ENCODE results near the gene CIAO3.

Gene CIAO3

DNA sequence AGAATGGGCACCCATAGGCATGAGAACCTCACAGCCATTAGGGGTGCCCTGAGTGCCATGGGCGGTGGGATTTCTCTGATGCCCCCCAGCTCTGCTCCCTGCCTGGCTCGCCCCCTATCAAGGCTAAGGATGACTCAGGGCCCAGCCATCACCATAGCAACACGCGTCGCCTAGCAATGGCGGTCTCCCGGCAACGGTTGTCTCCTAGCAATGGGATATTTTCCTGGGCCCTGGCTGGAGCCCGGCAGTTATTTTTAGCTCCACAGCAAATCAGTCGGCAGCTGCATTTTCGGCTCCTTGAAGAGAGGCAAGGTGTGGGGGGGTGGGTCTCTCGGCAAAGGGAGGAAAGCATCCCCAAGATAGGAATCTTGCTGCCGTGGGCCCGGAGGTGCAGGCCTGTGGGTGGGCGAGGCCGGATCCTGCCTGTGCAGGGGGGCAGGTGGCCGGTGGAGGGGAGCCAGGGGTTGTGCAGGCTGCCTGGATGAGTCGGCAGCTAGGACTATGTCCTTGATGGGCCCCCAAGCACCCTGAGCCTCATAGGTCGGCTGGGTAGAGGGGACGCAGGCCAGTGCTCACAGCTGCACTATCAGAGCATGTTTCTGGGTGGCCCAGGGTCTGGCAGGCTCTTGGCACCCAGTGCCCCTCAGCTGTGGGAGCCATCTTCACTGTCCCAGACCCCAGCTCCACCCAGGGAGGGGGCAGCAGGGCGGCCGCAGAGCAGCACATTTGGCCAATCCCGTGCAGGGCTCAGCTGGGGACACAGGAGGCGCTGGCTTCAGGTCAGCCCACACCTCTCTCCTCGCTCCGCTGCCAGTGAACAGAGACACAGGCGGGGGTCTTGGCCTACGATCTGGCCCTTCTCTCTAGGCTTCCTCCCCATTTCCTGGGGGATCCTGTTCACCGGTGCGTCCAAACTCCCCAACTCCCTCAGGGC, 31.0 kb downstream of the CIAO3 start:
- DNase-seq (ENCODE audit: low spot score) = no peak

- no peak for DNase-seq (ENCODE audit: low spot score)
Observed at GRCh38 chr16:708959-709358, 31.8 kb downstream of the CIAO3 start.

GRCh38 chr16:708019-708418, 32.8 kb downstream of the CIAO3 start:
- DNase-seq (ENCODE audit: low spot score) = no peak

DNA sequence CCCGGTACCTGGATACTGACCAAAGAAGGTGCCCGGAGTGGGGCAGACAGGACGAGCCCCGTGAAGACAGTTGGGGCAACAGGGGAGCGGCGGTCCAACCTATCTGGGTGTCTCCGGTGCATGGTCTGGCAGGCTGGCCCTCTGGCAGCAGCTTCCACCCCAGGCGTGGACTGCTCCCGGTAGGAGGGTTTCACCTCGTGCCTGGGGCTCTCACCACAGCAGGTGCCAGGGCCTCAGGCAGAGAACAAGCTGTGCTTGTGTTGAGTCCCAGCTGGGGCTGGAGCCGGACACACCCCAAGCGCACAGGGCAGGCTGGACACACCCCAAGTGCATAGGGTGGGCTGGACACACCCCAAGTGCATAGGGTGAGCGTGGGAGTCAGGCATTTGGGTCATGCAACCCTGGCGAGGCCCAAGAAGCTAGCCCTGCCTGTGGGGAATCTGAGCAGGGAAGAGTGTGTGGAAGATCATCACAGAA, 33.7 kb downstream of the CIAO3 start:
- peak; percentile 92 for DNase-seq (ENCODE audit: low spot score)

DNA sequence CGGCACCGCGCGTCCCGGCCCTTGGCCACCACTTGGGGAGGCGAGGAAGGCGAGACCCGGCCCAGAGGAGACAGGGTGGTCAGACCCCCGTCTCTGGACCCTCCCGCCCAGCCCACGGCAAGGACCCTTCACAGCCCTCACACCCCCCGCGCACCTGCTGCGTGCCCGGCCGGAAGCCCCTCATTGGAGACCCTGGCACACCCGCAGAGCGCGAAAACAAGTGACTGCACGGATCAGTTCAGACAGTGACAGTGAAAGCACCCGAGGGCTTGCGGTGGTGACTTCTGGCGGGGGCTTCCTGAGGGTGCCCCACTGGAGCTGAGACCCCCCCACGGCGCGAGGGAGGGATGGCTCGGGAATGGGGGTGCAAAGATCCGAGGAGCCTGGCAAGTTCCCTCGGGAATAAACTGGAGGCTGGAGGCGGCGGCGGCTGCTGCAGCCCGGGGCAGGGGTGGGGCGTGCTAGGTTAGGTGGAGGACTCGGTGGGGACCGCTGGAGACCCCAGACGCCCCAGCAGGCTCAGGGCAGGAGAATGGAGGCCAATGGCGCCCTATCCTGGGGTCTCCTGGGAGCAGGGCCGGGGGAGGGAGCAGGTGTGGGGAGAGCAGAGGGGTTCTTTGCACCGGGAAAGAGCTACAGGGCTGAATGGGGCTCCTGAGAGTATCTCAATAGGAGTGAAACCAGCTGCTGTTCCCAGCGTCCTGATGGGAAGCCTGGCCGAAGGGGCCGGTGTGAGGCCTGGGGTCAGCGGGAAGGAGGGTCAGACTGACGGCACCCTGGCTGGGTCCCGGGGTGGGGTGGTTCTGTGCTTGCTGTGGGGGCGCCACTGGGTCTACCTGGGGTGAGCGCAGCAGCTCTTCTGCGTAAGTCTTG, 34.4 kb downstream of the CIAO3 start:
- no peak for DNase-seq (ENCODE audit: low spot score)

DNA sequence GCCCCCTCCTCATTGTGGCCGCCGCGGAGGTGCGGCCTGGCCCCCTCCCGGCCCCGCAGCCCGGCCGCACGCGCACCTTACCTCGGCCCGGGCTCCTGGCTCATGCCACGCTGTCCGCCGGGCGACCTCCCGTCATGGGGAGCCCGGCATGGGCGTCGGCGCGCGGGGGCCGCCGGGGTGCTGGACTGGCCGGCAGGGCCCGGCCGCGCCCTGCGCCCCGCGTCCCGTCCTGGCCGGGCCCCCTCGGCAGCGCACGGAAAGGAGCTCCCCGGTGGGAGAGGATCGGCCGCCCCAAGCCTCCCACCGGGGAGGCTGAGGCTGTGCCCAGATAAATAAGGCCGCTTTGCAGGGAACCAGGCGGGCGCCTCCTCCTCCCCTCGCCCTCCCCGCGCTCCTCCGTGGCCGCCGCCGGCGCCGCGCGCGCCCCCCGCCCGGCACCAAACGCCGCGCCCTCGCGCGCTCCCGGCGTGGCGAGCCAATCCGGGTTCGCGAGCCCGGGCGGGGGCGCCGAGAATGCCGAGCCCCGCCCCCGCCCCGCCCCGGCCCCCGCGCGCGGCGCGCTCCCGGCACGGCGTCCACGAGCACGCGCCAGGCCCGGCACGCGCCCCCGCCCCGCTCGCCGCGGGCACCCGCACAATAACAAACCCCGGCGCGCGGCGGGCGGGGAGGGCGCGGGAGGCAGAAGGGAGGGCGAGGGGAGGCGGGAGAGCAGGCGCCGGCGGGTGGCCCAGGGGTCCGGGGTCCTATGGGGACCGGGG, 35.2 kb downstream of the CIAO3 start, which contains the start of gene FBXL16:
Gene FBXL16 (minus strand): TSS at position 371 of the 758 bp plus-strand sequence. CDS start 8,396 bp downstream, outside the sequence.
- no peak for DNase-seq (ENCODE audit: low spot score)

DNA sequence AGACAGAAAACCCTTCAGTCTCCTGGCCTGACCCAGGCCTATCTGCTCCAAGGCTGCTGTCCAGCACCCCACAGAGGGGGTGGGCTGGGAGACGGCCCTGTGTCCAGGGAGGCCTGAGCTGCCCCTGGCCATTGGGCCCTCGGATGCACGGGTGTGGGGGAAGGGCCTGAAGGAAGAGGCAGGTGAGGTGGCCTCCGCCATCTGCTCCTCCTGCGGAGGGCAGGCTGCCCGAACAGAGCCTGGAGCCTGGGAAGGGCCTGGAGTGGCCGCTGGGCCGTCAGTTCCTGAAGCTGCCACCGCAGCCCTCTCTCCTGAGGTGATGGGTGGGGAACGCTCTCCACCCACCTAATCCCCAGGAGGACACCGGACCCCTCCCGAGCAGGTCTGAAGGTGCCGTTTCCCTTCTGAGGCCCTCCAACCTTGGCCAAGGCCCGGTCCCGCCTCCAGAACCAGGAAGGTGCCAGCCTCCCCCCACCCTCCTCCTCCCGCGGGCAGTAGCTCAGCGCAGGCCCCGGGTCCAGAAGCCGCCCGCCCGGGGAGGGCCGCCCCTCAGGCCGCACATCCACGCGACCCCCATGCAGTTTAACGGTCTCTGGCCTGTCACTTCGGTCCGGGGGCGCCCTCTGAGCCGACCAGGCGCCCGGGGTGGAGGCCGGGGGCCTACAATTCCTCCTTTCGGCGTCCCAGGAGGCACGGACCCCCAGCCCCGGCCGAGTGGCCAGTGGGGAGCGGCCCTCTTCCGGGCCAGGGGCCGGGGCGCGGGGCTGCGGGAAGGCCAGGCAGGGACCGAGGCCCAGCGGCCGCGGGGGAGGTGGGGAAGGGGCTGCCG, 36.0 kb downstream of the CIAO3 start:
- DNase-seq (ENCODE audit: low spot score) = no peak

GRCh38 chr16:704047-704446, 36.8 kb downstream of the CIAO3 start:
- DNase-seq (ENCODE audit: low spot score) = no peak

DNA sequence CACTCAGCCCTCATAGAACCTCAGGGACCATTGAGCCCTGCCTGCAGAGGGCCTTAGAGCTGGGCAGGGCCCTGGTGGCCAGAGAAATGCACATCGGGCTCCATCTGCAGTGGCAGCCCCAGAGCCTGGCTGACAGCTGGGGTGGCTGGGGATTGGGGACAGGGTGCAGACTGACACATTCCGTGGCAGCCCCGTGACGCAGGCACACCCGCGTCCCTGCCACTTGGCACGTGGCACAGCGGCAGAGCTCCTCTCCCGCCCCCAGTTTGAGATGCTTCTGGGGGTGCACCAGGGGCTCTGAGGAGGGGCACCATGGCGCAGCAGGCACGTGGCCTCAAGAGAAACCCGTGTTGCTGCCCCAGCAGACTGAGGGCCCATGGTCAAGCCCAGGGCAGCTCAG, 37.4 kb downstream of the CIAO3 start:
- no peak for DNase-seq (ENCODE audit: low spot score)

GRCh38 chr16:702341-702740, 38.5 kb downstream of the CIAO3 start:
- no peak for DNase-seq (ENCODE audit: low spot score)

- no peak for DNase-seq (ENCODE audit: low spot score)
Observed at GRCh38 chr16:700684-701584, 39.9 kb downstream of the CIAO3 start.

GRCh38 chr16:698911-699671, 41.7 kb downstream of the CIAO3 start:
- no peak for DNase-seq (ENCODE audit: low spot score)

GRCh38 chr16:695355-696089, 45.3 kb downstream of the CIAO3 start:
- peak; percentile 90 for DNase-seq (ENCODE audit: low spot score)

GRCh38 chr16:694863-695354, 45.9 kb downstream of the CIAO3 start:
- DNase-seq (ENCODE audit: low spot score) = no peak

DNA sequence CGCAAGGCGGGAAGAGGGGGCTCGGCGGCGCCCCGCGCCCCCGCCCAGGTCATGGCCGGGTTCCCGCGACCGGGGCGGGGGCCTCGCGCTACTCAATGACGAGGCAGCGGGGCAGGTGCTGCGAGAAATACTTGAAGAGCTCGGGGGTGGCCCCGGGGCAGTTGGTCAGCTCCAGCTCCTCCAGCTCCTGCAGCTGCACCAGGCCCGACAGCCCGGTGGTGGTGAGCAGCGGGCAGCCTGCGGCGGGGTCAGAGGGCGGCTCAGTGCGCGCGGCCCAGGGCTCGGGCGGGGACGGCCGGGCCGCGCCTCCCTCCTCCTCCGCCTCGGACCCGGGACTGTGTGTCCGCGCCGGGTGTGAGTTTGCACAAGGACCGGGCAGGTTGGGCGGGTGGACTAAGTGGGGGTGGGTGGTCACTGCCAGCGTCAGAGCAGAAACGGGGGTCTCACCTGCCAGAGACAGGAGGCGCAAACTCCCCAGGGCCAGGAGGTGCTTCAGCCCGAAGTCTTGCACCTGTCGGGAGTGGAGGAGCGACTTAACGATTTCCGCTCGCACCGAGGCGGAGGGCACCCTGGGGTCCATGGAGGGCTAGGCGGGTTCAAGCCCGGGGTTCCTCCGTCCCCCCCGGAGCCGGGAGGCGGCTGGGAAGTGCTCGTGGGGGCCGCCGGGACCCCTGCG, 46.5 kb downstream of the CIAO3 start:
- DNase-seq (ENCODE audit: low spot score) = no peak

GRCh38 chr16:693766-694165, 47.0 kb downstream of the CIAO3 start:
- DNase-seq (ENCODE audit: low spot score) = no peak

DNA sequence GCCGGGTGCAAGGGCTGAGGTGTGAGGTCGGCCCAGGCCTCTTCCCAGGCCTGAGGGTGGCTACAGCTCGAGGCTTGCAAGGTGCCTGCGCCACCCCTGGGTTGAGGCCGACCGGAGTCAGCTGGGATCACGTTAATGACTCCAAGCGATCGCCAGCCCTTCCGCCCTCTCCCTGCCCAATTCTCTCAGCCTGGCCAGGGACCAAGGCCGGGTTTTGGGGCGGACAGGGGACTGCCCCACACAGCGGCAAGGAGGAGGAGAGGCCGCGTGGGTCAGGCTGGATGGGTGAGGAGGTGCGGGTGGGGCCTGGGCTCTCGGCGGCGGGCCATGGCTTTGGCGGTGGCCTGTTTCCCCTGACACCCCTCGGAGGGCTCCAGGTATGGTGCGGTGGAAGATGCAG, 47.4 kb downstream of the CIAO3 start:
- no peak for DNase-seq (ENCODE audit: low spot score)
